GM21381 (cell line): ENCODE data around the gene PLPPR3.

Experiments
- ATAC-seq: cut with Tn5 transposase; IDR thresholded peaks from one replicate; pipeline ENCODE4 v1.9.1; 2021; ENCODE audit warnings: mild to moderate bottlenecking, moderate library complexity; ENCODE audit not compliant: unreplicated experiment

Gene PLPPR3

GRCh38 chr19:821825-822503 is at the start of gene PLPPR3:
TSS of gene PLPPR3 (minus strand) at chr19:821955. CDS start at chr19:821559, 396 bp downstream.
- no peak for ATAC-seq

GRCh38 chr19:870963-871401 is 49.2 kb upstream of the PLPPR3 start:
- no peak for ATAC-seq

- no peak for ATAC-seq
Measured at GRCh38 chr19:870314-870713, 48.6 kb upstream of the PLPPR3 start.

- no peak for ATAC-seq
Measured at GRCh38 chr19:869245-870177, 47.8 kb upstream of the PLPPR3 start.

GRCh38 chr19:868458-869244 is 46.9 kb upstream of the PLPPR3 start:
- ATAC-seq, result no peak

GRCh38 chr19:867855-868457 is 46.2 kb upstream of the PLPPR3 start:
- no peak for ATAC-seq

GRCh38 chr19:867301-867793 is 45.6 kb upstream of the PLPPR3 start:
- no peak for ATAC-seq

GRCh38 chr19:866769-867300 is 45.1 kb upstream of the PLPPR3 start:
- no peak for ATAC-seq

GRCh38 chr19:863315-863620 is 41.5 kb upstream of the PLPPR3 start:
- ATAC-seq, result no peak

- no peak for ATAC-seq
Measured at GRCh38 chr19:862581-863314, 41.0 kb upstream of the PLPPR3 start.

- ATAC-seq, result no peak
Measured at GRCh38 chr19:861756-862580, 40.2 kb upstream of the PLPPR3 start.

- ATAC-seq, result no peak
Measured at GRCh38 chr19:861141-861755, 39.5 kb upstream of the PLPPR3 start.

- no peak for ATAC-seq
Measured at GRCh38 chr19:858868-859843, 37.4 kb upstream of the PLPPR3 start, which contains the start of gene CFD. TSS of gene CFD (plus strand) at chr19:859664. CDS start at chr19:859690, 26 bp downstream.

- no peak for ATAC-seq
Measured at GRCh38 chr19:858284-858683, 36.5 kb upstream of the PLPPR3 start.

- no peak for ATAC-seq
Measured at GRCh38 chr19:855566-856120, 33.9 kb upstream of the PLPPR3 start.

GRCh38 chr19:855142-855541 is 33.4 kb upstream of the PLPPR3 start:
- ATAC-seq, result no peak

- ATAC-seq, result no peak
Measured at GRCh38 chr19:854549-854948, 32.8 kb upstream of the PLPPR3 start.
